ENCODE results near the gene ALDH5A1. TPM values are rescaled to one million over a fixed set of nuclear protein-coding genes. Genes with fewer than 3 reads are reported as not detected.

The ALDH5A1 gene
- total RNA-seq, 4 donors from 2014 or later: 1.5 to 3.4 (median 3.1) TPM

DNA sequence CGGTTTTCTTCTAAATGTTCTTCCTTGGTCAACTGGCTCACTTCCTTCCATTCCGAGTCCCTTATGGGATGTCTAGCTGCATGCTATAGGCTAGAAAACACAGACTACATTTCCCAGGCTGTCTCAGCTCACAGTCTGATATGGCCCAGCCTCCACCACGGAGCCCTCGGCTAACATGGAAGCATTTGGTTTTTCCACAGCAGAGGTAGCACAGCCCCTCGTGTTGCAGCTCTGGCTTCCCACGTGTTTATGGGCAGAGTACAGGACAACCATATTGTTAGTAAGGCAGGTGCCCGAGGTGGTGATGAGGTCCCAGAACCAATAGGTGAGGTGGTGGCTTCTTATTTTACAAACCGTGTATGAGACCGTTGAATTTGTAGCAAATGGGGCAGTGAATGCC is 14.1 kb upstream of the ALDH5A1 start:
- Histone ChIP-seq H3K27ac (no peak overlapping the region), H3K27me3 (no peaks in the 10 kb centered on the region), H3K4me3 (no peak overlapping the region), H3K36me3 (peaks cover 0 to 7% of the 10 kb centered on the region in 2 donors), H3K9me3 (no peaks in the 10 kb centered on the region), H3K4me1 (no peaks in the 10 kb centered on the region)
- TF ChIP-seq POLR2AphosphoS5 (IDR thresholded peaks at IDR 0.05): no peak
- TF ChIP-seq POLR2A (IDR thresholded peaks at IDR 0.05): no peak
- TF ChIP-seq EP300 (IDR thresholded peaks at IDR 0.05): no peak
- TF ChIP-seq, protein P1, sequence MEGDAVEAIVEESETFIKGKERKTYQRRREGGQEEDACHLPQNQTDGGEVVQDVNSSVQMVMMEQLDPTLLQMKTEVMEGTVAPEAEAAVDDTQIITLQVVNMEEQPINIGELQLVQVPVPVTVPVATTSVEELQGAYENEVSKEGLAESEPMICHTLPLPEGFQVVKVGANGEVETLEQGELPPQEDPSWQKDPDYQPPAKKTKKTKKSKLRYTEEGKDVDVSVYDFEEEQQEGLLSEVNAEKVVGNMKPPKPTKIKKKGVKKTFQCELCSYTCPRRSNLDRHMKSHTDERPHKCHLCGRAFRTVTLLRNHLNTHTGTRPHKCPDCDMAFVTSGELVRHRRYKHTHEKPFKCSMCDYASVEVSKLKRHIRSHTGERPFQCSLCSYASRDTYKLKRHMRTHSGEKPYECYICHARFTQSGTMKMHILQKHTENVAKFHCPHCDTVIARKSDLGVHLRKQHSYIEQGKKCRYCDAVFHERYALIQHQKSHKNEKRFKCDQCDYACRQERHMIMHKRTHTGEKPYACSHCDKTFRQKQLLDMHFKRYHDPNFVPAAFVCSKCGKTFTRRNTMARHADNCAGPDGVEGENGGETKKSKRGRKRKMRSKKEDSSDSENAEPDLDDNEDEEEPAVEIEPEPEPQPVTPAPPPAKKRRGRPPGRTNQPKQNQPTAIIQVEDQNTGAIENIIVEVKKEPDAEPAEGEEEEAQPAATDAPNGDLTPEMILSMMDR (IDR thresholded peaks at IDR 0.05): no peak
- 82 to 100% methylated on average over 1 to 9 of the region's 9 CpGs for WGBS, 2 donors (ENCODE audit: low coverage in 1 of 2)
- ATAC-seq: no peak

DNA sequence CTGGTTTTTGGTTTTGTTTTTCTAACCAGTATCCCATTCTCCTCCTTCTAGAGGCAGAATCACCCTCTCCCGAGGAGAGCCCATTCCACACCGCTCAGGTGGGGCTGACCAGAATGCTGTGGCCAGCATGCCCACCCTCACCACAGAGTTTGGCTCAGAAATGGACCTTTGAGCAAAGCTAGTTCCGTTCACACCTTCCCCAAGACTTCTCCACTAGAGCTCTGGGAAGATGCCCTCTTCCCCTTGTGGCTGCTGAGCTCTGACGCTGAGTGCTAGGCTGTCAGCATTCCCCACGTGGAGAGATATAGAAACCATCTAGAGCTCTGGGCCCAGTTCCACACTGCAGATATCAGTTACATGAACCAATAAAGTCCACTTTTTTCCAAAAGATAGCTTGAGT is 13.3 kb upstream of the ALDH5A1 start:
- ATAC-seq: no peak
- H3K4me1 ChIP-seq: no peaks in the 10 kb centered on the region
- H3K9me3 ChIP-seq: no peaks in the 10 kb centered on the region
- WGBS, 2 donors (ENCODE audit: low coverage in 1 of 2): 86% methylated on average over 2 of the region's 5 CpGs; no CpG with 5 or more reads in 1 of the 2 donors
- no peak overlapping the region for H3K4me3 ChIP-seq
- peaks cover 0 to 7% of the 10 kb centered on the region in 2 donors for H3K36me3 ChIP-seq
- no peak overlapping the region for H3K27ac ChIP-seq
- TF ChIP-seq EP300 (IDR thresholded peaks at IDR 0.05) (no peak), POLR2A (IDR thresholded peaks at IDR 0.05) (no peak)
- TF ChIP-seq, protein P1 (IDR thresholded peaks at IDR 0.05): no peak
- H3K27me3 ChIP-seq: no peaks in the 10 kb centered on the region

DNA sequence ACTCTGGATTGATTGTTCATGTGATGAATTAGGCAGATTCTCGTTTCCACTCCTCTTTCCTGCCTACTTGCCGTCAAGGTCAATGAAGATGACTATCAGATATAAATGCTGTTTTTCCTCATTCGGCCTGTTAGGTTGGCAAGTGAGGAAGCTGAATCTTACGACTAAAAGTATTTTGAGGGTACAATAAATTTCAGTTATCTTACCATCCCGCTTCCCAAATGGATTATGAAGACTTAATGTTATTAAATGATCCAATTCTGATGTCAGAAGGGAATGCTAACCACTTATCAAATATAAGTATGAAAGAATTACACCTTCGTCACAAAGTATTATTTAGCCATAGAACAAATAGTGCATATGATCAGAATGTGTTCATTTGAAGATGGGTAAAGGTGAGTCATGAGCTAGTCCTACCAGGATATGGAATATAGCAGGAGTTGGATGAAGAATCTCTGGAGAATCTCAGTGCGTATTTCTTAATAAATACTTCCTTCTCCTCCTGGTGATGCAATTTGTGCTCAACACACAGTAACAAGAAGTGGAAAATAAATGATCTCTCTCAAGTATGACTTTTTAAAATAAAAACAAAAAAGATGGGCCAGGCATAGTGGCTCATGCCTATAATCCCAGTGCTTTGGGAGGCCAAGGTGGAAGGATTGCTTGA is 10.0 kb upstream of the ALDH5A1 start:
- no peak for ATAC-seq
- Histone ChIP-seq H3K9me3 (no peaks in the 10 kb centered on the region), H3K27ac (no peak overlapping the region), H3K4me3 (no peak overlapping the region), H3K27me3 (no peaks in the 10 kb centered on the region), H3K4me1 (no peaks in the 10 kb centered on the region), H3K36me3 (peaks cover 0 to 6% of the 10 kb centered on the region in 2 donors)
- TF ChIP-seq EP300 (IDR thresholded peaks at IDR 0.05) (no peak), POLR2AphosphoS5 (IDR thresholded peaks at IDR 0.05) (no peak), POLR2A (IDR thresholded peaks at IDR 0.05) (no peak)
- TF ChIP-seq, protein P1 (IDR thresholded peaks at IDR 0.05): no peak
- WGBS, 2 donors (ENCODE audit: low coverage in 1 of 2): 78 to 88% methylated on average over 6 to 7 of the region's 7 CpGs

DNA sequence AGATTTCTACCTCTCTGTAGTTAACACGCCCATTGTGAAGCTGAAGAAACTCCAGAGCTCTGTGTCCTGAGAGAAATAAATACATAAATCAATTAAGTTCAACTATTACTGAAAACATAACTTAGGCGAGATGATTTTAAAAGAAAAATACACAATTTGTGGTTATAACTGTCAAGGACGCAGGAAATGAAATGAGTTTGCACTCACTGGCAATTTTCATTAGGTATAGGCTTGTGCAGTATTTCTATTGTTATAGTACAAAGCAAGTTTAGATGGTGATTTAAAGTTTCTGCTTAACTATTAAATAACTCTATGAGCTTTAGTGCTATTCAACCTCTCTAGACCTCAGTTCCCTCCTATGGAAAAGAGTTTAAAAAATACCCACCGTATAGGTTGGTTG is 8.7 kb upstream of the ALDH5A1 start:
- Histone ChIP-seq H3K4me3 (no peak overlapping the region), H3K9me3 (no peaks in the 10 kb centered on the region), H3K27me3 (no peaks in the 10 kb centered on the region), H3K36me3 (peaks cover 0 to 3% of the 10 kb centered on the region in 2 donors), H3K27ac (no peak overlapping the region), H3K4me1 (no peaks in the 10 kb centered on the region)
- 85 to 89% methylated on average over 4 of the region's 4 CpGs for WGBS, 2 donors (ENCODE audit: low coverage in 1 of 2)
- no peak for ATAC-seq
- TF ChIP-seq EP300 (IDR thresholded peaks at IDR 0.05) (no peak), POLR2A (IDR thresholded peaks at IDR 0.05) (no peak), POLR2AphosphoS5 (IDR thresholded peaks at IDR 0.05) (no peak)
- TF ChIP-seq, protein P1 (IDR thresholded peaks at IDR 0.05): no peak

DNA sequence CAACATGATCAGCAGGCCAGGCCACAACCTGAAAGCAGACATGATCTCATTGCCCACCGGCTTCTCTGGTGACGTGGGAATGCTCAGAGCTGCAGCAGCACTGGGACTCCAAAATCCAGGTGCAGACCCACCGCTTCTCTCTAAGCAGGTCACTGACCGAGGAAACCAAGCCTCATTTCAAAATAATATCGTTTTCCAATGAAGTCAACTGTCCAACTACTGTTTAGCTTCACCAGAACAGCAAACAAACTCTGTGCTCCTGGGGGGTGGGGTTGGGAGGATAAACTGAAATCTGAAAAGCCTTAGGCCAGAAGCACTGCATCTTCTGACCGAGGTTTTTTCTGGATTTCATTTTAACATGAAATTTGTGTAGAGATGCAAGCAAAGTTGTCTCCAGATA is 5.3 kb upstream of the ALDH5A1 start, which contains the start of gene GPLD1:
GPLD1 (minus strand) TSS at position 109 of the 400 bp plus-strand sequence; CDS start at position 42, 67 bp downstream.
- H3K27me3 ChIP-seq: no peaks in the 10 kb centered on the region
- H3K4me3 ChIP-seq: no peak within 1 kb of the TSS
- TF ChIP-seq EP300 (IDR thresholded peaks at IDR 0.05) (no peak), POLR2AphosphoS5 (IDR thresholded peaks at IDR 0.05) (no peak), POLR2A (IDR thresholded peaks at IDR 0.05) (no peak)
- TF ChIP-seq, protein P1 (IDR thresholded peaks at IDR 0.05): no peak
- no peak for ATAC-seq
- 86 to 100% methylated on average over 2 to 6 of the region's 6 CpGs for WGBS, 2 donors (ENCODE audit: low coverage in 1 of 2)
- peaks cover 0 to 3% of the 10 kb centered on the region in 2 donors for H3K36me3 ChIP-seq
- peaks cover 0 to 9% (median 3%) of the 10 kb centered on the region in 3 donors for H3K4me1 ChIP-seq
- H3K27ac ChIP-seq: no peak within 1 kb of the TSS
- no peaks in the 10 kb centered on the region for H3K9me3 ChIP-seq

Measured in gastroesophageal sphincter (tissue), 4 donors.